ENCODE results near the gene ORAI2.

DNA sequence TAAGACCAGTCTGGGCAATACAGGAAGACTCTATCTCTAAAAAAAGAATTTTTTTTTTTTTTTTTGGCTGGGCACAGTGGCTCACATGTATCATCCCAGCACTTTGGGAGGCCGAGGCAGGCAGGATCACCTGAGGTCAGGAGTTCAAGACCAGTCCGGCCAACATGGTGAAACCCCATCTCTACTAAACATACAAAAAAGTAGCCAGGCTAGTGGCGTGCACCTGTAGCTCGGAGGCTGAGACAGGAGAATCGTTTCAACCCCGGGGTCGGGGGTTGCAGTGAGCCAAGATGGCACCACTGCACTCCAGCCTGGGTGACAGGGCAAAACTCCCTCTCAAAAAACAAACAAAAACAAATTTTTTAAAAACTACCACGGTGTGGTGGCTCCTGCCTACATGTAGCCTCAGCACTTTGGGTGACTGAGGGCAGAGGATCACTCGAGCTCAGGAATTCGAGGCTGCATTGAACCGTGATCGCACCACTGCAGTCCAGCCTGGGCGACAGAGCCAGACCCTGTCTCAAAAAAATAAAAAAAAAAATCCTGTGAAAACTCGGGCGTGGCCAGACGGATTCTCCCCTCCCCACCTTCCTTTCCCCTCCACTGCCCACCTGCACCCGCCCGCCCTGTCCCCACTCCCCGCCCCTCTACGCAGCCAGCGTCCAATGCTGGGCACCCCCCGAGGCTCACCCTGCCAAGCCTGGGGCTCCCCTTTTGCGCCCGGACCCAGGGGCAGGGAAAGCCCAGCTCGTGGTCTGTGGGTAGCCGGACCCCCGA, 745 bp upstream of the ORAI2 start:
- no peak for TF ChIP-seq ZC3H4 (CRISPR knock-in tag; IDR thresholded peaks at IDR 0.05; ENCODE audit: borderline replicate concordance)
- TF ChIP-seq SIN3A (IDR thresholded peaks at IDR 0.05; ENCODE audit: borderline replicate concordance, low read depth, low read length) = no peak
- TF ChIP-seq EED (CRISPR knock-in tag; IDR thresholded peaks at IDR 0.05) = no peak
- TF ChIP-seq, protein P1, sequence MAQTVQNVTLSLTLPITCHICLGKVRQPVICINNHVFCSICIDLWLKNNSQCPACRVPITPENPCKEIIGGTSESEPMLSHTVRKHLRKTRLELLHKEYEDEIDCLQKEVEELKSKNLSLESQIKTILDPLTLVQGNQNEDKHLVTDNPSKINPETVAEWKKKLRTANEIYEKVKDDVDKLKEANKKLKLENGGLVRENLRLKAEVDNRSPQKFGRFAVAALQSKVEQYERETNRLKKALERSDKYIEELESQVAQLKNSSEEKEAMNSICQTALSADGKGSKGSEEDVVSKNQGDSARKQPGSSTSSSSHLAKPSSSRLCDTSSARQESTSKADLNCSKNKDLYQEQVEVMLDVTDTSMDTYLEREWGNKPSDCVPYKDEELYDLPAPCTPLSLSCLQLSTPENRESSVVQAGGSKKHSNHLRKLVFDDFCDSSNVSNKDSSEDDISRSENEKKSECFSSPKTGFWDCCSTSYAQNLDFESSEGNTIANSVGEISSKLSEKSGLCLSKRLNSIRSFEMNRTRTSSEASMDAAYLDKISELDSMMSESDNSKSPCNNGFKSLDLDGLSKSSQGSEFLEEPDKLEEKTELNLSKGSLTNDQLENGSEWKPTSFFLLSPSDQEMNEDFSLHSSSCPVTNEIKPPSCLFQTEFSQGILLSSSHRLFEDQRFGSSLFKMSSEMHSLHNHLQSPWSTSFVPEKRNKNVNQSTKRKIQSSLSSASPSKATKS (CRISPR knock-in tag; IDR thresholded peaks at IDR 0.05) = no peak
- TF ChIP-seq SIN3B (IDR thresholded peaks at IDR 0.05; ENCODE audit: low read length) = no peak

Measured in HepG2 (cell line).